ENCODE measurements around the gene GOLGA6L9.
"Not testable (repeated sequence)": the region's sequence is repeated elsewhere in the genome, so short reads cannot be mapped to it uniquely, and the experiment has no call there.

GOLGA6L9 gene

GRCh38 chr15:82468205-82468604 lies 38.6 kb downstream of the GOLGA6L9 start:
- DNase-seq (ENCODE audit: low spot score), result not testable (repeated sequence)

- not testable (repeated sequence) for DNase-seq (ENCODE audit: low spot score)
Observed at GRCh38 chr15:82469381-82469780, 39.8 kb downstream of the GOLGA6L9 start.

- not testable (repeated sequence) for DNase-seq (ENCODE audit: low spot score)
Observed at GRCh38 chr15:82472269-82472982, 42.8 kb downstream of the GOLGA6L9 start.

GRCh38 chr15:82474596-82475325 lies 45.1 kb downstream of the GOLGA6L9 start:
- not testable (repeated sequence) for DNase-seq (ENCODE audit: low spot score)

- not testable (repeated sequence) for DNase-seq (ENCODE audit: low spot score)
Observed at GRCh38 chr15:82475345-82475967, 45.8 kb downstream of the GOLGA6L9 start.

- not testable (repeated sequence) for DNase-seq (ENCODE audit: low spot score)
Observed at GRCh38 chr15:82476697-82477342, 47.2 kb downstream of the GOLGA6L9 start.

- not testable (repeated sequence) for DNase-seq (ENCODE audit: low spot score)
Observed at GRCh38 chr15:82477343-82478057, 47.9 kb downstream of the GOLGA6L9 start.

All from COLO829 (cell line).